Stomach (tissue), 4 donors: ENCODE data around the gene SLC49A4.

Source experiments
- POLR2A ChIP-seq, 4 donors: fragments of 450-650 bp; IDR thresholded peaks; one replicate each; pipeline ENCODE4 v1.6.1; 2016; ENCODE audit warnings: antibody characterized with exemption in 4 of 4, control low read depth in 2 of 4, mild to moderate bottlenecking in 1 of 4, moderate library complexity in 1 of 4
- POLR2AphosphoS5 ChIP-seq, 3 donors: sonication (generic); formaldehyde crosslinking; IDR thresholded peaks; one replicate each; pipeline ENCODE4 v1.6.1; 2016; ENCODE audit warnings: antibody characterized with exemption in 3 of 3
- TF ChIP-seq, protein P1 (sequence below), 7 experiments: fragments of 450-650 bp in 4 of 7; fragments of 200-600 bp in 3 of 7; sonication (generic) in 3 of 7; IDR thresholded peaks; one replicate each; pipeline ENCODE4 v1.5.1; 2016 to 2019; ENCODE audit warnings: antibody characterized with exemption in 7 of 7, control low read depth in 2 of 7, mild to moderate bottlenecking in 1 of 7

DNA sequence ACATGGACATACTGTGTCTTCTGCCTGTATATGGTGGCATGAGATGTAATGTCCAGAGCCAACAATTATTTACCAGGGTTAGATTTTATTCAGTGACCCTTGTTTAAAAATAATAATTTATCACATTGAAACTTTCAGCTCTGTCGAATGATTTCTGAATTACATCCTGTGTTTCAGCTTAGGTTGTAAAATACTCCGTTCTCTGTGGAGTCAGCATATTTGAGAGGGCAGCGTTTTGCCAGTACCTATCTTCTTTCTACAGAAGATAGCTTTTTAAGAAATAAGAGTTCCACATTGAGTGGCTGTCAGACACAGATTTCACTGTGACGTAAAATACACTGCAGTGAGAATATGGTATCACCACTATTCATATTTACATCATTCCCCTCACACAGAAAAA is 85.3 kb downstream of the SLC49A4 start:
- TF ChIP-seq, protein P1, sequence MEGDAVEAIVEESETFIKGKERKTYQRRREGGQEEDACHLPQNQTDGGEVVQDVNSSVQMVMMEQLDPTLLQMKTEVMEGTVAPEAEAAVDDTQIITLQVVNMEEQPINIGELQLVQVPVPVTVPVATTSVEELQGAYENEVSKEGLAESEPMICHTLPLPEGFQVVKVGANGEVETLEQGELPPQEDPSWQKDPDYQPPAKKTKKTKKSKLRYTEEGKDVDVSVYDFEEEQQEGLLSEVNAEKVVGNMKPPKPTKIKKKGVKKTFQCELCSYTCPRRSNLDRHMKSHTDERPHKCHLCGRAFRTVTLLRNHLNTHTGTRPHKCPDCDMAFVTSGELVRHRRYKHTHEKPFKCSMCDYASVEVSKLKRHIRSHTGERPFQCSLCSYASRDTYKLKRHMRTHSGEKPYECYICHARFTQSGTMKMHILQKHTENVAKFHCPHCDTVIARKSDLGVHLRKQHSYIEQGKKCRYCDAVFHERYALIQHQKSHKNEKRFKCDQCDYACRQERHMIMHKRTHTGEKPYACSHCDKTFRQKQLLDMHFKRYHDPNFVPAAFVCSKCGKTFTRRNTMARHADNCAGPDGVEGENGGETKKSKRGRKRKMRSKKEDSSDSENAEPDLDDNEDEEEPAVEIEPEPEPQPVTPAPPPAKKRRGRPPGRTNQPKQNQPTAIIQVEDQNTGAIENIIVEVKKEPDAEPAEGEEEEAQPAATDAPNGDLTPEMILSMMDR (IDR thresholded peaks at IDR 0.05), result no peak
- TF ChIP-seq POLR2A (IDR thresholded peaks at IDR 0.05) (no peak), POLR2AphosphoS5 (IDR thresholded peaks at IDR 0.05) (no peak)
